B cell (primary cell): Measurements from ENCODE around the gene DNAH10. TPM values are rescaled to one million over a fixed set of nuclear protein-coding genes. Genes with fewer than 3 reads are reported as not detected.

Source experiments
- ATAC-seq: fragments of 200-7000 bp; cut with Tn5 transposase; one replicate; pipeline ENCODE4 v1.10.0; 2021; ENCODE audit warnings: low read depth, mild to moderate bottlenecking, moderate number of reproducible peaks, moderate library complexity
- CTCF ChIA-PET: fragments of 350-600 bp; sonication (Branson Sonifier 250); formaldehyde crosslinking; loops from one replicate; lab custom pipeline; 2021; ENCODE audit warnings: antibody characterized with exemption, inconsistent platforms; lab: Charles Lee
- POLR2A ChIA-PET: fragments of 350-600 bp; sonication (Branson Sonifier 250); formaldehyde crosslinking; loops from one replicate; lab custom pipeline; 2021; ENCODE audit warnings: antibody characterized with exemption; lab: Charles Lee
- DNase-seq: peaks from one replicate; pipeline ENCODE4 v3.0.0; 2013
- H2AFZ ChIP-seq: 2 replicates; pipeline ENCODE4 v1.6.1; 2012; ENCODE audit warnings: mild to moderate bottlenecking, low read depth, low read length; ENCODE audit not compliant: insufficient read depth, poor library complexity, severe bottlenecking
- H3K27ac ChIP-seq, 2 donors: 1 replicate in 1 of 2; 2 replicates in 1 of 2; pipeline ENCODE4 v1.5.1; 2012 to 2013; ENCODE audit warnings: low read length in 2 of 2, mild to moderate bottlenecking in 2 of 2, moderate library complexity in 1 of 2
- H3K27me3 ChIP-seq, 4 experiments: fragments of 200-600 bp in 1 of 4; sonication (generic) in 1 of 4; replicated peaks in 1 of 4; 1 replicate in 2 of 4; 2 replicates in 2 of 4; pipeline versions ENCODE4 v1.6.1 to v1.7.0; 2013 to 2016; ENCODE audit warnings: low read length in 3 of 4, mild to moderate bottlenecking in 2 of 4, mixed read lengths in 1 of 4, moderate library complexity in 1 of 4; ENCODE audit not compliant: insufficient read depth in 4 of 4, control insufficient read depth in 3 of 4; ENCODE audit errors: control extremely low read depth in 1 of 4
- H3K36me3 ChIP-seq, 2 experiments: replicated peaks in 1 of 2; 1 replicate in 1 of 2; 2 replicates in 1 of 2; pipeline versions ENCODE4 v1.6.1 to v1.7.1; 2013; ENCODE audit warnings: low read length in 1 of 2; ENCODE audit not compliant: insufficient read depth in 2 of 2, control insufficient read depth in 1 of 2; ENCODE audit errors: control extremely low read depth in 1 of 2, extremely low read depth in 1 of 2
- H3K4me1 ChIP-seq, 2 donors: fragments of 200-600 bp in 1 of 2; sonication (generic) in 1 of 2; 1 replicate in 1 of 2; 2 replicates in 1 of 2; pipeline versions ENCODE4 v1.5.1 to v1.6.1; 2013 to 2017; ENCODE audit warnings: low read length in 2 of 2; ENCODE audit not compliant: control insufficient read depth in 2 of 2, insufficient read depth in 2 of 2
- H3K4me2 ChIP-seq: replicated peaks from 2 replicates; pipeline ENCODE3; 2012; ENCODE audit warnings: mild to moderate bottlenecking, low read depth, low read length; ENCODE audit not compliant: poor library complexity, severe bottlenecking
- H3K4me3 ChIP-seq, 5 experiments: fragments of 200-600 bp in 1 of 5; sonication (generic) in 1 of 5; 1 replicate in 3 of 5; 2 replicates in 2 of 5; pipeline versions ENCODE4 v1.5.1 to v1.7.0; 2011 to 2016; ENCODE audit warnings: low read length in 4 of 5, mild to moderate bottlenecking in 4 of 5, low read depth in 2 of 5, control low read depth in 1 of 5, moderate library complexity in 1 of 5; ENCODE audit not compliant: insufficient read depth in 1 of 5; ENCODE audit errors: control extremely low read depth in 1 of 5, extremely low read depth in 1 of 5
- H3K79me2 ChIP-seq: fragments of 200-600 bp; sonication (generic); one replicate; pipeline ENCODE4 v1.6.0; 2016; ENCODE audit warnings: low read length; ENCODE audit not compliant: control insufficient read depth, insufficient read depth
- H3K9ac ChIP-seq: fragments of 200-600 bp; sonication (generic); 2 replicates; pipeline ENCODE4 v1.6.1; 2017; ENCODE audit warnings: mild to moderate bottlenecking, low read length, moderate library complexity
- H3K9me3 ChIP-seq, 3 donors: one replicate each; pipeline versions ENCODE4 v1.6.1 to v1.7.1; 2013; ENCODE audit warnings: low read length in 2 of 3; ENCODE audit not compliant: control insufficient read depth in 2 of 3, insufficient read depth in 1 of 3; ENCODE audit errors: control extremely low read depth in 1 of 3
- H4K20me1 ChIP-seq: 2 replicates; pipeline ENCODE4 v1.6.0; 2012; ENCODE audit warnings: mild to moderate bottlenecking, low read length; ENCODE audit not compliant: insufficient read depth, control insufficient read depth, poor library complexity, severe bottlenecking
- H3K27ac Mint-ChIP-seq: one replicate; pipeline ENCODE4 v1.8.0; 2021; ENCODE audit warnings: mixed read lengths
- H3K27me3 Mint-ChIP-seq: one replicate; pipeline ENCODE4 v1.8.0; 2021; ENCODE audit warnings: mixed read lengths
- H3K4me1 Mint-ChIP-seq: one replicate; pipeline ENCODE4 v1.8.0; 2021; ENCODE audit warnings: mixed read lengths
- H3K4me3 Mint-ChIP-seq: one replicate; pipeline ENCODE4 v1.8.0; 2021; ENCODE audit warnings: mixed read lengths
- H3K9me3 Mint-ChIP-seq: one replicate; pipeline ENCODE4 v1.8.0; 2022; ENCODE audit warnings: mixed read lengths; ENCODE audit not compliant: insufficient read depth
- CTCF ChIP-seq: fragments of 200-600 bp; IDR thresholded peaks from one replicate; pipeline ENCODE4 v1.8.0; 2022; ENCODE audit warnings: antibody characterized with exemption, mild to moderate bottlenecking
- EZH2 ChIP-seq: IDR thresholded peaks from 2 replicates; pipeline ENCODE4 v1.6.1; 2012; ENCODE audit warnings: borderline replicate concordance, low read depth, mild to moderate bottlenecking, moderate library complexity, low read length; ENCODE audit not compliant: insufficient read depth, poor library complexity, severe bottlenecking
- WGBS: methylation state at CpG from one replicate; pipeline ENCODE4 v1.1.5; 2013; ENCODE audit warnings: missing lambda C conversion rate; ENCODE audit not compliant: insufficient coverage; 5-methylcytosine and 5-hydroxymethylcytosine counted together
- intact Hi-C: fragments of 100-400 bp; cut with micrococcal nuclease; formaldehyde crosslinking; loops from one replicate; pipeline ENCODE4 v1.10.0; 2022
- polyA plus RNA-seq: library from polyadenylated mRNA; depleted of rRNA; stranded (reverse); fragments of >200 nt; gene quantifications from 2 replicates; pipeline ENCODE4 v1.2.3, GENCODE V29; 2012
- total RNA-seq, 2 donors: library from RNA; stranded (reverse); fragments of 120-200 nt in 1 of 2; gene quantifications; 1 replicate in 1 of 2; 2 replicates in 1 of 2; pipeline versions ENCODE4 v1.2.3 to v1.2.4, GENCODE V29; 2013 to 2022

Gene DNAH10
- total and polyA plus RNA-seq, 2 donors (not counting 1 experiment from before 2014, with no cell fraction given), result 0.24 to 0.99 TPM

DNA sequence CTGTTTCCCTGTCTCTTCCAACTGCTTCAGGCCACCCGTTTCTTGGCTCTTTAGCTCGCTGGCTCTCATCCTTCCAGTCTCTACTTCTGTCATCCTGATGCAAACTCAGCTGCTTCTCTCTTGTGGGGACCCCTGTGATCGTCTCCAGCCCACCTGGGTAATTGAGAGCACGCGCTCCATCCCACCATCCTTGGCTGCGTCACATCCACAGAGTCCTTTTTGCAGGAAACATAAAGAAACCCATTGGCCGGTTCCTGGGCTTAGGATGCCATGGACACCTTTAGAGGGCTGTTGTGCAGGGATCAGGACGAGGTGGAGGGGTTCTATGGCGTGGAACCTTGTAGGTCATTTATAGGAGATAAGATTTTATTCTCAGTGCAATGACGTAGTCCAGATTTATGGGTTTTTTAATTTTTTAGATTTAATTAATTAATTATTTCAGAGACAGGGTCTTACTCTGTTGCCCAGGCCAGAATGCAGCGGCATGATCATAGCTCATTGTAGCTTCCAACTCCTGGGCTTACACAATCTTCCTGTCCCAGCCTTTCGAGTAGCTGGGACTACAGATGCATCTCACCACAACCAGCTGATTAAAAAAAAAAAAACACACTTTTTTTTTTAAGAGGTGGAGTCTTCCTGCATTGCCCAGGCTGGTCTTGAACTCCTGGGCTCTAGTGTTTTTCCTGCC is 127.9 kb downstream of the DNAH10 start:
- Histone ChIP-seq H3K4me2 (no peak overlapping the region), H3K36me3 (no peaks in the 10 kb centered on the region), H3K27me3 (no peaks in the 10 kb centered on the region), H3K79me2 (no peaks in the 10 kb centered on the region), H3K9ac (no peak overlapping the region), H2AFZ (no peak overlapping the region), H3K9me3 (peaks cover 0 to 4% (median 0%) of the 10 kb centered on the region in 3 donors), H3K27ac (no peak overlapping the region), H3K4me3 (no peak overlapping the region), H4K20me1 (no peaks in the 10 kb centered on the region), H3K4me1 (no peaks in the 10 kb centered on the region)
- POLR2A ChIA-PET, result no interaction called here
- TF ChIP-seq CTCF, result no peak
- TF ChIP-seq EZH2, result no peak
- no peak overlapping the region for H3K4me3 Mint-ChIP-seq
- intact Hi-C loops, result no loop called here
- ATAC-seq (no peak), DNase-seq (no peak)
- CTCF ChIA-PET, result no interaction called here
- no peaks in the 10 kb centered on the region for H3K4me1 Mint-ChIP-seq
- peaks cover 3% of the 10 kb centered on the region for H3K9me3 Mint-ChIP-seq
- H3K27me3 Mint-ChIP-seq, result peaks cover 4% of the 10 kb centered on the region
- WGBS, result 94% methylated on average over 9 of the region's 12 CpGs
- no peak overlapping the region for H3K27ac Mint-ChIP-seq

DNA sequence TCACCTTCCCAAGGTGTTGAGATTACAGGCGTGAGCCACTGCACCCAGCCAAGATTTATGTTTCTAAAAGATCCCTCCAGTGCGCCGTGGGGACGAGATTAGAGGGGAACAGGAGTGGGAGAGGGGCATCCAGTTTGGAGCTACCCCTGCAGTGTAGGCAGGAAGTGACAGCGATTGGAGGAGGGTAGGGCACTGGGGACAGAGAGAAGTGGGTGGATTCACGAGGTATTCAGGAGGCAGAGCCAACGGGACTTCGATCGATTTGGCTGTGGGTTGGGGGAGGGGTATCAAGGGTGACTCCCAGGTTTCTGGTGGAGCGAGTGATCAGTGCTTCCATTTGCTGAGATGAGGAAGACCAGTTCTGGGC is 128.4 kb downstream of the DNAH10 start:
- intact Hi-C loops, result no loop called here
- TF ChIP-seq CTCF (no peak), EZH2 (no peak)
- no peak overlapping the region for H2AFZ ChIP-seq
- DNase-seq (no peak), ATAC-seq (no peak)
- peaks cover 4% of the 10 kb centered on the region for H3K27me3 Mint-ChIP-seq
- no peaks in the 10 kb centered on the region for H4K20me1 ChIP-seq
- H3K36me3 ChIP-seq, result no peaks in the 10 kb centered on the region
- H3K9me3 ChIP-seq, result peaks cover 0 to 4% (median 0%) of the 10 kb centered on the region in 3 donors
- H3K4me3 Mint-ChIP-seq, result no peak overlapping the region
- no peaks in the 10 kb centered on the region for H3K79me2 ChIP-seq
- no peaks in the 10 kb centered on the region for H3K4me1 Mint-ChIP-seq
- 83% methylated on average over 8 of the region's 10 CpGs for WGBS
- no peak overlapping the region for H3K4me3 ChIP-seq
- no peak overlapping the region for H3K9ac ChIP-seq
- CTCF ChIA-PET, result no interaction called here
- H3K4me2 ChIP-seq, result no peak overlapping the region
- H3K9me3 Mint-ChIP-seq, result peaks cover under 1% of the 10 kb centered on the region
- POLR2A ChIA-PET, result no interaction called here
- H3K27ac Mint-ChIP-seq, result no peak overlapping the region
- H3K27me3 ChIP-seq, result no peaks in the 10 kb centered on the region
- H3K27ac ChIP-seq, result no peak overlapping the region
- H3K4me1 ChIP-seq, result no peaks in the 10 kb centered on the region
